Left ventricle myocardium inferior (tissue), 1 donor: Measurements from ENCODE around the gene SCGB1C2. TPM values are rescaled to one million over a fixed set of nuclear protein-coding genes. Genes with fewer than 3 reads are reported as not detected.
A peak's percentile ranks its signal among the peaks of the same experiment; 100 is the strongest.

Experiments
- DNase-seq: peaks from one replicate; pipeline ENCODE4 v3.0.0-alpha.2; 2020
- H3K27ac ChIP-seq: fragments of 200-600 bp; replicated peaks from 2 replicates; pipeline ENCODE4 v1.8.0; 2021
- H3K27me3 ChIP-seq: fragments of 200-600 bp; 2 replicates; pipeline ENCODE4 v1.8.0; 2021; ENCODE audit warnings: low read depth
- H3K36me3 ChIP-seq: fragments of 200-600 bp; 2 replicates; pipeline ENCODE4 v1.8.0; 2021
- H3K4me1 ChIP-seq: fragments of 200-600 bp; 2 replicates; pipeline ENCODE4 v1.8.0; 2021
- H3K4me3 ChIP-seq: fragments of 200-600 bp; 2 replicates; pipeline ENCODE4 v1.8.0; 2021; ENCODE audit warnings: mild to moderate bottlenecking, moderate library complexity
- H3K9me3 ChIP-seq: fragments of 200-600 bp; replicated peaks from 2 replicates; pipeline ENCODE4 v1.8.0; 2021
- intact Hi-C: fragments of 100-400 bp; cut with micrococcal nuclease; formaldehyde crosslinking; loops from one replicate; pipeline ENCODE4 v1.11.0; 2022
- total RNA-seq: library from RNA; stranded (reverse); fragmentation: NEBNext Ultra II Directional; extraction: Animal tissue kit (Norgen Biotek cat#: 25700); gene quantifications from one replicate; pipeline ENCODE4 v1.2.1, GENCODE V29; 2021
- TF ChIP-seq, protein P1 (sequence below): fragments of 200-600 bp; IDR thresholded peaks from 2 replicates; pipeline ENCODE4 v1.8.0; 2021; ENCODE audit warnings: antibody characterized with exemption, mild to moderate bottlenecking, borderline replicate concordance
- donor health status: DM: no; HTN: yes; CAD: no; lungs with severe emphysema.

The SCGB1C2 gene
- total RNA-seq, 1 donor from 2014 or later: not detected

DNA sequence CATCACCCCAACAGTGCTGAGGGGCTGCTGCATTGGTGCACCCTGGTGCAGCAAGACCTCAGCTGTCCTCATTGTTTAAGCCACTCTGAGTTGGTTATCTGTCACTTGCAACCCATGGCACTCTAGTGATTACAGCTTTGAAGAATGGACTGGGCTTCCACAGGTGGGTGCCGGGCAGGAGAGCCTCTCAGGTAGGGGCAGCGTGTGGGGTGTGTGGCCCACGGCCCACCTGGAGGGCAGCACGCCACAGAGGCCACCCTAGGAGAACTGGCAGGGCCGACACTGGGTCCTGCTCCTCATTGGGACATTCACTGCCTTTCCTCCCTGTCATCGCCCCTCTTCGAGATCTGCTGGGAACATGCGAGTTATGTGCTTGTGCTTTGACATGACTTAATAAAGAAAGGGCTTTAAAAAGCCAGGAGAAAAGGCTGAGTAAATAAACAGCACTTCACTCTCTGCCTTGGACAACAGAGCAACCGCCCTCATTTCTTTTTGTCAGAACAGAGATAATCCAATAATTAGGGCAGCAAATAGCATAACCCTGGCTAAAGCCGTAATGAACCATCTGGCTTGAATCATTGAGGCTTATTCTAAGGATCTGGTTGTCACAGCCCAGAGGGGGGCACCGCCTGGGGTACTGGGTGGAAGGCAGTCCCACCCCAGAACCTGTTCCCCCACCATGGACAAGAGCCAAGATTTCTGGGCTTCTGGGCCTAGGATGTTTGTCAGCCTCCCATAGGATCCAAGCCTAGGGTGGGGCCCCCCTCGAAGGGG is 41.1 kb downstream of the SCGB1C2 start:
- intact Hi-C loops: no loop called here
- Histone ChIP-seq H3K27ac (peak overlapping the region; percentile 8), H3K9me3 (no peaks in the 10 kb centered on the region), H3K27me3 (peaks cover 74% of the 10 kb centered on the region), H3K4me3 (peak overlapping the region; percentile 71), H3K36me3 (no peaks in the 10 kb centered on the region), H3K4me1 (peaks cover 43% of the 10 kb centered on the region)
- DNase-seq: no peak
- TF ChIP-seq, protein P1, sequence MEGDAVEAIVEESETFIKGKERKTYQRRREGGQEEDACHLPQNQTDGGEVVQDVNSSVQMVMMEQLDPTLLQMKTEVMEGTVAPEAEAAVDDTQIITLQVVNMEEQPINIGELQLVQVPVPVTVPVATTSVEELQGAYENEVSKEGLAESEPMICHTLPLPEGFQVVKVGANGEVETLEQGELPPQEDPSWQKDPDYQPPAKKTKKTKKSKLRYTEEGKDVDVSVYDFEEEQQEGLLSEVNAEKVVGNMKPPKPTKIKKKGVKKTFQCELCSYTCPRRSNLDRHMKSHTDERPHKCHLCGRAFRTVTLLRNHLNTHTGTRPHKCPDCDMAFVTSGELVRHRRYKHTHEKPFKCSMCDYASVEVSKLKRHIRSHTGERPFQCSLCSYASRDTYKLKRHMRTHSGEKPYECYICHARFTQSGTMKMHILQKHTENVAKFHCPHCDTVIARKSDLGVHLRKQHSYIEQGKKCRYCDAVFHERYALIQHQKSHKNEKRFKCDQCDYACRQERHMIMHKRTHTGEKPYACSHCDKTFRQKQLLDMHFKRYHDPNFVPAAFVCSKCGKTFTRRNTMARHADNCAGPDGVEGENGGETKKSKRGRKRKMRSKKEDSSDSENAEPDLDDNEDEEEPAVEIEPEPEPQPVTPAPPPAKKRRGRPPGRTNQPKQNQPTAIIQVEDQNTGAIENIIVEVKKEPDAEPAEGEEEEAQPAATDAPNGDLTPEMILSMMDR: no peak

DNA sequence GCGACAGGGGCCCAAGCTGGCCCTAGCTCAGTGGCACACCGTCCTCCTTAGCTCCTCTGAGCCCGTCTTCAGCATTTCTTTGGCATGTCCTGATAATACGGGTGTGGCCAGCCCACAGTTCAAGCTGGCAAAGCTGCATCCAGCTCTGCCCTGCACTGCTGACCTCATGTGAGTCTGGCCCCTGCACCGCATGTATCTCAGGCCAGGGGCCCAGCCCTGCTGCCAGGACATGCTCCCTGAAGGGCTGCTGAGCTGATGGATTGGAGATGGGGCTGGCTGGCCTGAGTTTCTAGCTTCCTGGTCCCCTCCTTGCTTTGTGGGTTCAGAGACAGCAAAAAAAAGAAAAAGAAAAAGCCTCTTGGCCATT is 41.7 kb downstream of the SCGB1C2 start:
- DNase-seq: no peak
- Histone ChIP-seq H3K9me3 (no peaks in the 10 kb centered on the region), H3K4me1 (peaks cover 43% of the 10 kb centered on the region), H3K27ac (peak overlapping the region; percentile 90), H3K36me3 (no peaks in the 10 kb centered on the region), H3K27me3 (peaks cover 79% of the 10 kb centered on the region), H3K4me3 (peak overlapping the region; percentile 71)
- TF ChIP-seq, protein P1: no peak
- intact Hi-C loops: no loop called here

DNA sequence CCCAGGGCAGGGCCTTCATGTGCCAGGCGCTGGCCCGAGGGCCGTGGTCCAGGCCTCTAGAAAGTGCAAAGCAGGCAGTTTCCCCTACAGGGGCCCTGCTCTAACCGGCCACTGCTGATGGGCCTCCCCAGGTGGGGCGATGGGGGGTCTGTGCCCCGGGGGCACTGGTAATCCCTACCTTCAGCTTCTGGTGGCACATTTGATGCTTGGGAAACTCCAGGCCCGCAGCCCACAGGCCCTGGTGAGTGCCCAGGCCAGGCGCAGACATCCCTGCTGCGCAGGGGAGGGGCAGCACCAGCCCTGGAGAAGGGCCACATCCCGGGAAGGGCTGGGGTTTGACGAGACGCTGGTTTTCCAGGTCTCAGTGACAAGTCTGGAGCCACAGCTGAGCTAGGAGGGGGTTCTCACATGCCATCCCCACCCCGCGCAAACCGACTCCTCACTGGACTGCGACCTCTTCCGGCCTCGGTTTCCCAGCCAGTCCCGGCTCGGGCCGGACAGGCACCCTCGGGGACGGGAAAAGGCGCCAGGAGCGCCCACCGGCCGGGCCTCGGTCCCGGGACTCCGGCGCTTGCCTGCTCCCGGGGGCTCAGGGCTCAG is 42.5 kb downstream of the SCGB1C2 start:
- DNase-seq: no peak
- H3K27me3 ChIP-seq: peaks cover 76% of the 10 kb centered on the region
- intact Hi-C loops: no loop called here

DNA sequence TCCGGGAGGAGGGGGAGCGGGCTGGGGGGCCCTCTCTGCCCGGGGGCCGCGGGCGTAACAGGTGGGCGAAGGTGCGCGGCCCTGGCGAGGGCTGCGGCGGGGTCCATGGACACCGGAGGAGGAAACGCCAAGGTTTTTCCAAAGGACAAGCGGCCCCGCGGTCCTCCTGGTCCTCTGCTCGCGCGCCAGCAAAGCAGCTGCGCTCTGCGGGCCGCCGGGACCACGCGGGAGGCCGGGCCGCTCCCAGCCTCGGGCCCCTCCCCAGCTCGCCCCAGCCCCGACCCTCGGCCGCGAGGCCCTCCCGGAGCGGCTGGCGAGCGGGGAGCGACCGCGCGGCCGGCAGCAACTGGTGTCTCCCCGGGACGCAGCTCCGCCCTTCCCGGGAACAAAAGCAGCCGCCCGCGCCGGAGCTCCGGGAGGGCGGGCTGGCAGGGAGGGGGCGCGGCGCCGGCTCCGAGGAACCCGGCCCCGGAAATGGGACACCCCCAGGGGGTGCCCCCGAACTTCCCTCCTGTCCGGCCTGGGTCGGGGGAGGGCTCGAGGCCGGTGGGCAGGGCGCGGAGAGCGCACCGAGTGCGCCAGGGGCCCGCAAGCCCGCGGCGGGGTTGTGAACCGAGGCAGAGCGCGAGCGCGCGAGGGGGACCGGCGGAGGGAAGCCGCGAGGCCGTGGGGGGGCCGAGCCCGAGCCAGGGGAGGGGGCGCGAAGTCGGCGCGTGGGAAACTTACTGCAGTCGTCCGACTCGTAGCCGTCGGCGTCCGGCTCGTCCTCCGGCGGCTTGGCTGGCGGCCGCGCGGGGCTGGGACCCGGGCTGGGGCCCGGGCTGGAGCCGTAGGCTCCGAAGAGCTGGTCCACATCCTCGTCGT is 43.2 kb downstream of the SCGB1C2 start:
- H3K4me3 ChIP-seq: peak overlapping the region; percentile 71
- DNase-seq: peak; percentile 35
- H3K36me3 ChIP-seq: no peaks in the 10 kb centered on the region
- peaks cover 79% of the 10 kb centered on the region for H3K27me3 ChIP-seq
- TF ChIP-seq, protein P1: no peak
- H3K4me1 ChIP-seq: peaks cover 47% of the 10 kb centered on the region
- no peaks in the 10 kb centered on the region for H3K9me3 ChIP-seq
- H3K27ac ChIP-seq: peak overlapping the region; percentile 90
- intact Hi-C loops: no loop called here

More for the DNA sequence above, 42.5 kb downstream of the SCGB1C2 start:
- no peaks in the 10 kb centered on the region for H3K36me3 ChIP-seq
- H3K27ac ChIP-seq: peak overlapping the region; percentile 90
- H3K4me3 ChIP-seq: peak overlapping the region; percentile 71
- TF ChIP-seq, protein P1: no peak
- H3K4me1 ChIP-seq: peaks cover 43% of the 10 kb centered on the region
- H3K9me3 ChIP-seq: no peaks in the 10 kb centered on the region

DNA sequence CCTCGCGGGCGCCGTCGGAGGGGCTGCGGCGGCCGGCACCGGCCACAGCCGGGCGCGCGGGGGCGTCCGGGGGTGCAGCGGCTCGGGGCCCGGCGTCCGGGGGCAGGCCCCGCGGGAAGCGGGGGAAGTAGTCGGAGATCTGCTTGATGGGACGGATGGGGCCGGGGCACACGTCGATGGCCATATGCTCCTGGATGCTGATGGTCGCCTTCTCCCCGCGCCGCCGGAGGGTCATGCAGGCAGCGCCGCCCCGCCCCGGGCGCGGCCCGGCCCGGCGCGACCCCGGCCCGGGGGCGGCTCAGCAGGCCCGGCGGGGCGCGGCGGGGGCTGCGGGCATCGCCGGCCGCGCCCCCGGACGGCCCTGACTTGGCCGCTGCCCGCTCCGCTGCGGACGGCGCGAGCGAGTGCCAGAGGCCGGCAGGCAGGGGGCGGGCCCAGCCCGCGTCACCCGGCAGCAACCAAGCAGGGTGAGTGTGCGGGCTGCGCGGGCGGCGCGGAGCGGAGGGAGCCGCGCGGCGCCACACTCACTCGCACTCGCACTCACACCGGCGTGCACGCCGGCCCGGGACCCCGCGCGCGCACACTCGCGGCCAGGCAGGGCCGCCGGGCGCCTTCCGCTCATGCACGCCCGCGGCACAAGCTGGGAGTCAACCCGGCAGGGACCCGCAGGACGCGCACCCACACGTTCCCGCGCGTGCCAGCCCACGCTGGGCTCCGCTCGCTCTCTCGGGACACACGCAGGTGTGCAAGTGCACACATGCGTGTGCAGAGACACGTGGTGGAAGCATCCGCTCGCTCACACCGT is 44.1 kb downstream of the SCGB1C2 start, which contains the start of gene DOC2B:
DOC2B (minus strand) TSS at position 406 of the 805 bp plus-strand sequence; CDS start at position 235, 171 bp downstream.
- intact Hi-C loops: no loop called here
- peaks cover 80% of the 10 kb centered on the region for H3K27me3 ChIP-seq
- peak; percentile 61 for DNase-seq

More for the DNA sequence above, 44.1 kb downstream of the SCGB1C2 start, which contains the start of gene DOC2B:
- H3K27ac ChIP-seq: peak within 1 kb of the TSS; percentile 90
- H3K9me3 ChIP-seq: no peaks in the 10 kb centered on the region
- H3K4me3 ChIP-seq: peak within 1 kb of the TSS; percentile 71
- TF ChIP-seq, protein P1: no peak
- peaks cover 56% of the 10 kb centered on the region for H3K4me1 ChIP-seq
- H3K36me3 ChIP-seq: no peaks in the 10 kb centered on the region
